GM10266 (cell line): ENCODE results near the gene PRKN.

Experiments used
- DNase-seq: peaks from one replicate; pipeline ENCODE4 v3.0.0; 2012; ENCODE audit errors: extremely low spot score
- CTCF ChIP-seq: IDR thresholded peaks from 2 replicates; pipeline ENCODE4 v1.5.1; 2012; ENCODE audit warnings: mild to moderate bottlenecking, low read depth; ENCODE audit not compliant: control insufficient read depth, insufficient read depth; ENCODE audit errors: missing control alignments

PRKN gene

GRCh38 chr6:161682982-161683381 is 1044.6 kb downstream of the PRKN start:
- no peak for DNase-seq
- no peak for TF ChIP-seq CTCF

GRCh38 chr6:161679980-161680538 is 1047.5 kb downstream of the PRKN start:
- DNase-seq: no peak
- TF ChIP-seq CTCF: no peak

- TF ChIP-seq CTCF: no peak
- no peak for DNase-seq
Measured at GRCh38 chr6:161677188-161677587, 1050.4 kb downstream of the PRKN start.

- TF ChIP-seq CTCF: no peak
- DNase-seq: no peak
Measured at GRCh38 chr6:161676586-161676985, 1051.0 kb downstream of the PRKN start.

- DNase-seq: no peak
- TF ChIP-seq CTCF: no peak
Measured at GRCh38 chr6:161674930-161675682, 1052.5 kb downstream of the PRKN start.

GRCh38 chr6:161673026-161673425 is 1054.5 kb downstream of the PRKN start:
- DNase-seq: no peak
- no peak for TF ChIP-seq CTCF

GRCh38 chr6:161671117-161671516 is 1056.4 kb downstream of the PRKN start:
- DNase-seq: no peak
- no peak for TF ChIP-seq CTCF
